GM18502 (cell line): Measurements from ENCODE around the gene IGSF8.
A peak's percentile ranks its signal among the peaks of the same experiment; 100 is the strongest.

Experiments used
- ATAC-seq: cut with Tn5 transposase; IDR thresholded peaks from one replicate; pipeline ENCODE4 v1.9.1; 2021; ENCODE audit warnings: mild to moderate bottlenecking; ENCODE audit not compliant: unreplicated experiment, poor library complexity

IGSF8 gene

GRCh38 chr1:160108888-160109662 is 10.7 kb upstream of the IGSF8 start:
- ATAC-seq, result no peak

GRCh38 chr1:160107512-160107911 is 9.1 kb upstream of the IGSF8 start:
- no peak for ATAC-seq

- ATAC-seq, result no peak
Measured at GRCh38 chr1:160105155-160105554, 6.7 kb upstream of the IGSF8 start.

- ATAC-seq, result no peak
Measured at GRCh38 chr1:160104486-160104885, 6.1 kb upstream of the IGSF8 start.

GRCh38 chr1:160103658-160104408 is 5.4 kb upstream of the IGSF8 start:
- ATAC-seq, result no peak

- no peak for ATAC-seq
Measured at GRCh38 chr1:160101717-160102522, 3.5 kb upstream of the IGSF8 start.

- ATAC-seq, result no peak
Measured at GRCh38 chr1:160101037-160101716, 2.8 kb upstream of the IGSF8 start.

- ATAC-seq, result no peak
Measured at GRCh38 chr1:160099716-160100375, 1.4 kb upstream of the IGSF8 start.

GRCh38 chr1:160098852-160099561 is 588 bp upstream of the IGSF8 start:
- peak; percentile 84 for ATAC-seq

- ATAC-seq, result no peak
Measured at GRCh38 chr1:160097151-160097910, 1.1 kb downstream of the IGSF8 start.

GRCh38 chr1:160096274-160097116 is 1.9 kb downstream of the IGSF8 start:
- ATAC-seq, result no peak

- ATAC-seq, result no peak
Measured at GRCh38 chr1:160095382-160096105, 2.9 kb downstream of the IGSF8 start.

GRCh38 chr1:160094806-160095205 is 3.6 kb downstream of the IGSF8 start:
- ATAC-seq, result no peak

- no peak for ATAC-seq
Measured at GRCh38 chr1:160094291-160094625, 4.2 kb downstream of the IGSF8 start.

GRCh38 chr1:160093624-160094290 is 4.7 kb downstream of the IGSF8 start:
- no peak for ATAC-seq

GRCh38 chr1:160093069-160093395 is 5.4 kb downstream of the IGSF8 start:
- no peak for ATAC-seq
